COLO829 (cell line): ENCODE data around the gene KCNJ15.

Source experiments
- DNase-seq: peaks from one replicate; pipeline ENCODE4 v3.0.0; 2012; ENCODE audit warnings: low spot score

Gene KCNJ15

DNA sequence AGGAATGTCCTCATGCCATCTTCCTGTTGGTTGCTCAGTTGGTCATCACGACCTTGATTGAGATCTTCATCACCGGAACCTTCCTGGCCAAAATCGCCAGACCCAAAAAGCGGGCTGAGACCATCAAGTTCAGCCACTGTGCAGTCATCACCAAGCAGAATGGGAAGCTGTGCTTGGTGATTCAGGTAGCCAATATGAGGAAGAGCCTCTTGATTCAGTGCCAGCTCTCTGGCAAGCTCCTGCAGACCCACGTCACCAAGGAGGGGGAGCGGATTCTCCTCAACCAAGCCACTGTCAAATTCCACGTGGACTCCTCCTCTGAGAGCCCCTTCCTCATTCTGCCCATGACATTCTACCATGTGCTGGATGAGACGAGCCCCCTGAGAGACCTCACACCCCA is 42.9 kb downstream of the KCNJ15 start:
- no peak for DNase-seq

- DNase-seq, result no peak
Measured at GRCh38 chr21:38300141-38300578, 43.4 kb downstream of the KCNJ15 start.

GRCh38 chr21:38301321-38302214 is 44.8 kb downstream of the KCNJ15 start:
- DNase-seq, result no peak

- DNase-seq, result no peak
Measured at GRCh38 chr21:38303300-38303699, 46.5 kb downstream of the KCNJ15 start.

GRCh38 chr21:38306433-38307141 is 49.8 kb downstream of the KCNJ15 start:
- no peak for DNase-seq

- no peak for DNase-seq
Measured at GRCh38 chr21:38307771-38308531, 51.2 kb downstream of the KCNJ15 start.

DNA sequence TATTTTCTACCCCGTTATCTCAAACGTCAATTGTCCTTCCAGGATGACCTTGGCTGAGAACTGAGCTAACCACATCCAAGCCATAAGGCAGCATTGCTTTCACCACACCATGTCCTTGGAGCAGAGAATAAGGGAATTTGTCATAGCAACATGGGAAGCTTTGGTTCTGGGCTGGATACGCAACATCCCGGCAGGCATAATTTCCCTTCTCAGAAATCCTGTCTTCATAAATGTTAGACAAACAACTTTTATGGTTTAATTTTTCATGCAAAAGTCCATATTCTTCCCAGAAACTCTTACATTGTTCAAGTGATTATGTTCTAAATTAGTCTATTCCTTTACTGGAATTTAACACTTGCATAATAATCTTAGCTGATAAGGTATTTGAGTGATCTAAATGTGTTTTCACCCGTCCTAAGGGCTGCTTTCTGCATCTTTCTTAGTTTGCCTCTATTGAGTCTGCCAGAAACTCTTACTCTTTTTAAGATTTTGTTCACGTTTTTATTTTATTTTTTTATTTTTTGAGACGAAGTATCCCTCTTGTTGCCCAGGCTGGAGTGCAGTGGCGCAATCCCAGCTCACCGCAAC is 51.8 kb downstream of the KCNJ15 start:
- no peak for DNase-seq

DNA sequence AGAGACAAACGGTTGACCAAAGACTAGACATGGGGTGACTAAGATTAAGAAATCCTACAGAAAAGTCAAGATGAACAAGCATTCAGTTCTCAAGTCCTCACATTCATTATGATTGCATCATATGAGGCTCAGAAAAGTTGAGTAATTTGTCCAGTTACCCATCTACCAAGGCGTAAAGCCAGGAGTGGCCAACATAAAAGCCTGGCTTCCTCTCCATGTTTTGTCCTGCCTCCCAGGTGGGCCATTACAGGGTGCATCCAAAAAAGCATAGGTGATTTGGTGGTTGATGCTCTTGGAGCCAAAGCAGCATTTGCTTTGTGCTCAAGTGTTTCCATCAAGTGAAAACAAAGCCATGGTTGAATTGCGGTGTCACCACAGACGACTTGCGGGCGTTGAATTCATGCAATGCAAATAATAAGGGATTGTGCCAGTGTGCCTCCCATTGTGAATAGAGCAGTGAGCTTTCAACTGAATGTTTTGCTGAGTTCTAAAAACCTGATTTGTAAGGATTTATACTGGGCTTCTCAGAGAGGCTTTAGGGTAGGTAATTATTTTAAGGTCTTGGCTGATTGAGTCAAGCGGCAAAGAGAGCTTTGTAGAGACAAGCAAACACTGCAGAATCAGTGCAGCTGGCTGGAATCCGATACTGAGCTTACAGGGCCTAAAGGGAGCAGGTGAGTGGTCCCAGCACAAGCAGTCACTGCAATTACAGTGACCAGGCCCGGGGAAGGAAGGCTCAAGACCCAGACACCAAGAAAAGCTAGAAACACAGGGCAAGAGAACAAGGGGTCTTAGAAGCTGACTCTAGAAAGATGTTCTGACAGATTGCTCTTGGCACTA is 54.1 kb downstream of the KCNJ15 start:
- no peak for DNase-seq

DNA sequence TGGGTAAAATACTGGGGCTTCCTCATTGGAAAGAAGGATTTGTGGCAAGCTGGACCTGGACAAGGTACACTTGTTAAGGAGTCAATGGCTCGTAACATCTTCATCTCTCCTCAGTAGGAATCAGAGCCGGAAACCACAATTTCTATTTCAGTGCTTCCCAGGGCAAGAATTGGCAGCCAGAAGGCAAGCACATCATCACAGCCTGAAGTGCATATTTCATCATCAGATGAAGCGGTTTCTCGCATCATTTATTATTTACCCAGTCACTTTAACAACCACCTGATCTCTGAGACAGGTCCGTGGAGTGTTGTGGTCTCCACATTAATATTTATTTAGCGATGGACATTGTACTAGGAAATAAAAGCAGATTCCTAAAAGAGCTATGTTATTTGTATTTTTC is 55.0 kb downstream of the KCNJ15 start:
- DNase-seq, result no peak

- DNase-seq, result no peak
Measured at GRCh38 chr21:38312822-38313221, 56.0 kb downstream of the KCNJ15 start.

DNA sequence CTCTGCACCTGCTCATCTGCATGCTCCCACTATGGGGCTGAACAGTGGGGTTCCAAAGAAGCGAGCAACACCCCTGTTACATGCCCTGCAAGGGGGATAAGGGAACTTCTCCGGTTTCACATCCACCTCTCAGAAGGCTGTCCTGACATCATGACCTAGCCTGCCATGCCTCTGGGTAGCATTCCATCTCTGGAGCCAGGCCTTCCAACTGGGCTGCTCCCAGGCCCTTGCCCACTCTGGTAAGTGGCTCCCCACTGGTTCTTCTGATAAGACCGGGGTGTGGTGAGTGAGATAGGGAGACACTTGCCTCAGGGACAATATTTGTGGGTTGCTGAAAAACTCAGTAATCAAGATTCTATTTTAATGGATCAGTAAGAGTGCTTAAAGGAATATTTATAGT is 57.8 kb downstream of the KCNJ15 start:
- no peak for DNase-seq

- DNase-seq, result no peak
Measured at GRCh38 chr21:38315122-38315521, 58.3 kb downstream of the KCNJ15 start.

DNA sequence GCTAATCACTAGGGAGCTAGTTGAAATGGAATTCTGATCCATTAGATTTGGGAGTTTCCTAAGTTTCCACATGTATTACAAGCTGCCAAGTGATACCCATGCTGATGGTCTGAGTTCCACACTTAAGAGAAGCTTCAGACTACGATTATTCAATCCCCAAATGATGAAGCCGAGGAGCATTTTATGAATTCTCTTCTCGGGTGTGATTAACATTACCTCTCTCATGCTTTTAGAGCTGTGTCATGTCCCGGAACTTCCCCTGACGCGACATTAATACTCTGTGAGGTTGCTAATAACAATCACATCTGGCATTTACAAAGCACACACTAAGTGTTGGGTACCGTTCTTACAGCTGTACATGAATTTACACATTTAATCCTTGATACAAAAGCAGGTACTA is 63.0 kb downstream of the KCNJ15 start:
- no peak for DNase-seq

DNA sequence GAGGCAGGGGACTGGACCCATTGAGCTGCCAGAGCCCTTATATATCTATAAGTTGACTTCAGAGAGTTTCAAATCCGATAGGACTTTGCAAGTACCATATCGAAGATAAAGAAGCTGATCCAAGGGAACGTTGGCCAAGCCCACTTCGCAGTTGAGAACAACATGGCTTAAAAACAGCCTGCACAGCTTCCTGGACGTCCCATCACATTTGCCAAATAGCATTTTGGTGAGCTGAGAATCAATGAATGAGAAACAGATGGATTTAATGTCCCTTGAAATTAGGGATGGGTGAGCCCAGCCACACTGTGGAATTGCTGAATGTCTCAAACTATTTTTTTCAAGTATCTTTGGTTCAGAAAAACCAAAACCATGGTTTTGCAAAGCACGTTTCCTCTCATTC is 64.8 kb downstream of the KCNJ15 start:
- no peak for DNase-seq

- no peak for DNase-seq
Measured at GRCh38 chr21:38322311-38322950, 65.6 kb downstream of the KCNJ15 start.

DNA sequence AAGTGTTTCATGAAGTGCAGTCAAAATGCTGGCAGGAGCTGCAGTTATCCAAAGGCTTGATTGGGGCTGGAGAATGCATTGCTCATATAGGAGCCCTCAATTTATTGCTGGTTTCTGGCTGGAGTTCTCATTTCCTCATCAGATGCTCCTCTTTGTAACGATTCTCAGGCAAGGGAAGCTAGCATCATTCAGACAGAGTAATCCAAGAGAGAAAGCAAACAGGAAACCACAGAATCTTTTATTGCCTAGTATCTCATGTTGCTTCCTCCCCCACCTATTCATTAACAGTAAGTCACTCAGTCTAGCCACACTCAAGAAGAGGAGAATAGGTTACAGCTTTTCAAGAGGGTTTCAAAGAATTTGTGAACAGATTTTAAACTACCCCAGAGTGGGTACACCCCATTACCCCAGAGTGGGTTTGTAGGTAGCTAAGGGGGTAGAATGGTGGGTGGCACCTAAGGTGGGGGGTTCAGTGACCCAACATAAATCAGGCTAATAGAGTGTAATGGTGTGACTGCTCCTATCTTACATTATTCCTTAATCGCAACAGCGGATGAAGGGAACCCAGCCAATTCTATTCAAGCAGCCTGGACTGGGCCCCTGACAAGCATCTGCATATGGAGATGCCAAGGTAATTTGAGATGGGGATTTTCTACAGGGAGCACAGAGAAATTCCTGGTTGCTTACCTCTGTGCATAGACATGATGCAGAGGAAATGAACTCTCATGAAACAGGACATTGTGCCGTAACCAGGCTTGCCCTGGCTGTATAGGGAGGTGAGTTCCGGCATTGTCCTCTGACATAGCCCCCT is 67.1 kb downstream of the KCNJ15 start:
- DNase-seq, result no peak

- DNase-seq, result no peak
Measured at GRCh38 chr21:38325216-38325615, 68.4 kb downstream of the KCNJ15 start.

- no peak for DNase-seq
Measured at GRCh38 chr21:38325731-38326420, 69.1 kb downstream of the KCNJ15 start.

- DNase-seq, result no peak
Measured at GRCh38 chr21:38326429-38326828, 69.6 kb downstream of the KCNJ15 start.
